ENCODE data around the gene C13orf46. TPM values are rescaled to one million over a fixed set of nuclear protein-coding genes. Genes with fewer than 3 reads are reported as not detected.

The C13orf46 gene
- total and polyA plus RNA-seq, 2 donors (not counting 1 experiment from before 2014, with no cell fraction given): 1.4 to 4.8 TPM

- intact Hi-C loops (cut with micrococcal nuclease): no loop called here
- Mint-ChIP-seq H3K27ac (no peak overlapping the region), H3K27me3 (no peaks in the 10 kb centered on the region), H3K4me3 (no peak overlapping the region), H3K4me1 (no peaks in the 10 kb centered on the region), H3K9me3 (ENCODE audit: insufficient read depth) (peaks cover 3% of the 10 kb centered on the region)
- no peak overlapping the region for H3K4me2 ChIP-seq (replicated peaks; ENCODE audit: low read depth, low read length, poor library complexity, severe bottlenecking)
- ChIA-PET POLR2A (no interaction called here), CTCF (interaction anchor here (0.5 kb wide), 1 partner anchor 363 kb away, joined by 3 read pairs; no protein-coding TSS in a partner anchor)
- H2AFZ ChIP-seq (ENCODE audit: insufficient read depth, low read depth, low read length, poor library complexity, severe bottlenecking): no peak overlapping the region
- no peaks in the 10 kb centered on the region for H3K27me3 ChIP-seq (replicated peaks in 1 of 4; ENCODE audit: control extremely low read depth in 1 of 4, control insufficient read depth in 3 of 4, insufficient read depth in 4 of 4, low read length in 3 of 4)
- no peak overlapping the region for H3K4me3 ChIP-seq (ENCODE audit: control extremely low read depth in 1 of 5, extremely low read depth in 1 of 5, insufficient read depth in 1 of 5, low read depth in 2 of 5, low read length in 4 of 5)
- no peaks in the 10 kb centered on the region for H3K4me1 ChIP-seq (ENCODE audit: control insufficient read depth in 2 of 2, insufficient read depth in 2 of 2, low read length in 2 of 2)
- no peaks in the 10 kb centered on the region for H3K79me2 ChIP-seq (ENCODE audit: control insufficient read depth, insufficient read depth, low read length)
- no peak for TF ChIP-seq EZH2 (IDR thresholded peaks at IDR 0.05; ENCODE audit: borderline replicate concordance, insufficient read depth, low read depth, low read length, poor library complexity, severe bottlenecking)
- TF ChIP-seq CTCF (IDR thresholded peaks at IDR 0.05): no peak
- DNase-seq: no peak
- H3K36me3 ChIP-seq (replicated peaks in 1 of 2; ENCODE audit: control extremely low read depth in 1 of 2, control insufficient read depth in 1 of 2, extremely low read depth in 1 of 2, insufficient read depth in 2 of 2, low read length in 1 of 2): no peaks in the 10 kb centered on the region
- no peak overlapping the region for H3K27ac ChIP-seq (ENCODE audit: low read length in 2 of 2)
- H4K20me1 ChIP-seq (ENCODE audit: control insufficient read depth, insufficient read depth, low read length, poor library complexity, severe bottlenecking): no peaks in the 10 kb centered on the region
- H3K9ac ChIP-seq (ENCODE audit: low read length): no peak overlapping the region
- 96% methylated on average over 21 of the region's 22 CpGs for WGBS (ENCODE audit: insufficient coverage)
- H3K9me3 ChIP-seq (ENCODE audit: control extremely low read depth in 1 of 3, control insufficient read depth in 2 of 3, insufficient read depth in 1 of 3, low read length in 2 of 3): peaks cover 5 to 50% (median 13%) of the 10 kb centered on the region in 3 donors
- ATAC-seq (ENCODE audit: low read depth): no peak
Measured at GRCh38 chr13:113958373-113958772, 15.5 kb downstream of the C13orf46 start.

- TF ChIP-seq CTCF (IDR thresholded peaks at IDR 0.05): no peak
- no peak for TF ChIP-seq EZH2 (IDR thresholded peaks at IDR 0.05; ENCODE audit: borderline replicate concordance, insufficient read depth, low read depth, low read length, poor library complexity, severe bottlenecking)
- Histone ChIP-seq H3K4me3 (ENCODE audit: control extremely low read depth in 1 of 5, extremely low read depth in 1 of 5, insufficient read depth in 1 of 5, low read depth in 2 of 5, low read length in 4 of 5) (no peak overlapping the region), H3K4me1 (ENCODE audit: control insufficient read depth in 2 of 2, insufficient read depth in 2 of 2, low read length in 2 of 2) (peaks cover 0 to 2% of the 10 kb centered on the region in 2 donors), H3K79me2 (ENCODE audit: control insufficient read depth, insufficient read depth, low read length) (no peaks in the 10 kb centered on the region), H3K27me3 (replicated peaks in 1 of 4; ENCODE audit: control extremely low read depth in 1 of 4, control insufficient read depth in 3 of 4, insufficient read depth in 4 of 4, low read length in 3 of 4) (peaks cover 0 to 3% (median 0%) of the 10 kb centered on the region in 4 experiments), H3K27ac (ENCODE audit: low read length in 2 of 2) (no peak overlapping the region), H3K9me3 (ENCODE audit: control extremely low read depth in 1 of 3, control insufficient read depth in 2 of 3, insufficient read depth in 1 of 3, low read length in 2 of 3) (peaks cover 5 to 50% (median 13%) of the 10 kb centered on the region in 3 donors), H3K36me3 (replicated peaks in 1 of 2; ENCODE audit: control extremely low read depth in 1 of 2, control insufficient read depth in 1 of 2, extremely low read depth in 1 of 2, insufficient read depth in 2 of 2, low read length in 1 of 2) (no peaks in the 10 kb centered on the region), H3K4me2 (replicated peaks; ENCODE audit: low read depth, low read length, poor library complexity, severe bottlenecking) (no peak overlapping the region), H4K20me1 (ENCODE audit: control insufficient read depth, insufficient read depth, low read length, poor library complexity, severe bottlenecking) (no peaks in the 10 kb centered on the region), H2AFZ (ENCODE audit: insufficient read depth, low read depth, low read length, poor library complexity, severe bottlenecking) (no peak overlapping the region), H3K9ac (ENCODE audit: low read length) (no peak overlapping the region)
- WGBS (ENCODE audit: insufficient coverage): 95% methylated on average over 14 of the region's 14 CpGs
- CTCF ChIA-PET: no interaction called here
- H3K4me3 Mint-ChIP-seq: no peak overlapping the region
- POLR2A ChIA-PET: no interaction called here
- no peaks in the 10 kb centered on the region for H3K27me3 Mint-ChIP-seq
- DNase-seq (no peak), ATAC-seq (ENCODE audit: low read depth) (no peak)
- H3K9me3 Mint-ChIP-seq (ENCODE audit: insufficient read depth): peaks cover 3% of the 10 kb centered on the region
- no peak overlapping the region for H3K27ac Mint-ChIP-seq
- peaks cover 2% of the 10 kb centered on the region for H3K4me1 Mint-ChIP-seq
- intact Hi-C loops (cut with micrococcal nuclease): no loop called here
Measured at GRCh38 chr13:113956571-113956970, 17.3 kb downstream of the C13orf46 start.

Data from B cell (primary cell).